NCI-H82 treated with DMSO at 0.1 percent for 48 hours (cell line): ENCODE data around the gene TPRG1.

Experiments
- DNase-seq: peaks from one replicate; lab custom pipeline; 2025; ENCODE audit not compliant: unreplicated experiment; lab: John Stamatoyannopoulos, UW

TPRG1 gene

GRCh38 chr3:189165092-189165612 is 6.6 kb upstream of the TPRG1 start:
- DNase-seq = no peak

- DNase-seq = no peak
Measured at GRCh38 chr3:189166321-189166720, 5.5 kb upstream of the TPRG1 start.

- DNase-seq = no peak
Measured at GRCh38 chr3:189167027-189167766, 4.6 kb upstream of the TPRG1 start.

- DNase-seq = no peak
Measured at GRCh38 chr3:189168711-189169110, 3.1 kb upstream of the TPRG1 start.

- no peak for DNase-seq
Measured at GRCh38 chr3:189169728-189170127, 2.0 kb upstream of the TPRG1 start.

- DNase-seq = no peak
Measured at GRCh38 chr3:189170559-189170958, 1.2 kb upstream of the TPRG1 start.

GRCh38 chr3:189172668-189173419 is 1.1 kb downstream of the TPRG1 start:
- no peak for DNase-seq

- DNase-seq = no peak
Measured at GRCh38 chr3:189184566-189184965, 12.8 kb downstream of the TPRG1 start.

- DNase-seq = no peak
Measured at GRCh38 chr3:189186101-189186500, 14.3 kb downstream of the TPRG1 start.

- DNase-seq = no peak
Measured at GRCh38 chr3:189188466-189188865, 16.7 kb downstream of the TPRG1 start.

- no peak for DNase-seq
Measured at GRCh38 chr3:189192725-189193124, 21.0 kb downstream of the TPRG1 start.

GRCh38 chr3:189195302-189195701 is 23.5 kb downstream of the TPRG1 start:
- no peak for DNase-seq

- DNase-seq = no peak
Measured at GRCh38 chr3:189202106-189202505, 30.3 kb downstream of the TPRG1 start.

GRCh38 chr3:189202583-189202982 is 30.8 kb downstream of the TPRG1 start:
- no peak for DNase-seq

- DNase-seq = no peak
Measured at GRCh38 chr3:189204167-189204866, 32.5 kb downstream of the TPRG1 start.

- no peak for DNase-seq
Measured at GRCh38 chr3:189204937-189205336, 33.2 kb downstream of the TPRG1 start.

GRCh38 chr3:189210251-189210770 is 38.5 kb downstream of the TPRG1 start:
- DNase-seq = no peak

GRCh38 chr3:189212681-189213080 is 40.9 kb downstream of the TPRG1 start:
- DNase-seq = no peak

GRCh38 chr3:189214651-189215050 is 42.9 kb downstream of the TPRG1 start:
- DNase-seq = no peak

- DNase-seq = no peak
Measured at GRCh38 chr3:189222927-189223636, 51.3 kb downstream of the TPRG1 start.

- no peak for DNase-seq
Measured at GRCh38 chr3:189225431-189225830, 53.7 kb downstream of the TPRG1 start.
